ENCODE measurements around the gene HES2. TPM values are rescaled to one million over a fixed set of nuclear protein-coding genes. Genes with fewer than 3 reads are reported as not detected.

The HES2 gene, protein sequence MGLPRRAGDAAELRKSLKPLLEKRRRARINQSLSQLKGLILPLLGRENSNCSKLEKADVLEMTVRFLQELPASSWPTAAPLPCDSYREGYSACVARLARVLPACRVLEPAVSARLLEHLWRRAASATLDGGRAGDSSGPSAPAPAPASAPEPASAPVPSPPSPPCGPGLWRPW
- 0.85 TPM for polyA plus RNA-seq (2012; ENCODE audit: low read depth, missing spikeins)

GRCh38 chr1:6419804-6420453, at the start of gene HES2:
Gene HES2 (minus strand): TSS chr1:6419919. CDS start chr1:6419820, 99 bp downstream.
- no peak for DNase-seq (ENCODE audit: insufficient read length, low spot score)
- no peak for TF ChIP-seq POLR2AphosphoS5 (IDR thresholded peaks at IDR 0.05; ENCODE audit: low read depth, low read length)
- no peak for TF ChIP-seq SPI1 (IDR thresholded peaks at IDR 0.05; ENCODE audit: low read depth, low read length)
- TF ChIP-seq POLR2A (IDR thresholded peaks at IDR 0.05; ENCODE audit: low read depth, low read length) = no peak
- TF ChIP-seq TAF1 (IDR thresholded peaks at IDR 0.05; ENCODE audit: low read depth, low read length) = no peak
- no peak for TF ChIP-seq POU2F2 (IDR thresholded peaks at IDR 0.05; ENCODE audit: low read depth, low read length)
- TF ChIP-seq PAX5 (IDR thresholded peaks at IDR 0.05; ENCODE audit: insufficient read depth, low read length, severe bottlenecking) = no peak
- no peak for FAIRE-seq

DNA sequence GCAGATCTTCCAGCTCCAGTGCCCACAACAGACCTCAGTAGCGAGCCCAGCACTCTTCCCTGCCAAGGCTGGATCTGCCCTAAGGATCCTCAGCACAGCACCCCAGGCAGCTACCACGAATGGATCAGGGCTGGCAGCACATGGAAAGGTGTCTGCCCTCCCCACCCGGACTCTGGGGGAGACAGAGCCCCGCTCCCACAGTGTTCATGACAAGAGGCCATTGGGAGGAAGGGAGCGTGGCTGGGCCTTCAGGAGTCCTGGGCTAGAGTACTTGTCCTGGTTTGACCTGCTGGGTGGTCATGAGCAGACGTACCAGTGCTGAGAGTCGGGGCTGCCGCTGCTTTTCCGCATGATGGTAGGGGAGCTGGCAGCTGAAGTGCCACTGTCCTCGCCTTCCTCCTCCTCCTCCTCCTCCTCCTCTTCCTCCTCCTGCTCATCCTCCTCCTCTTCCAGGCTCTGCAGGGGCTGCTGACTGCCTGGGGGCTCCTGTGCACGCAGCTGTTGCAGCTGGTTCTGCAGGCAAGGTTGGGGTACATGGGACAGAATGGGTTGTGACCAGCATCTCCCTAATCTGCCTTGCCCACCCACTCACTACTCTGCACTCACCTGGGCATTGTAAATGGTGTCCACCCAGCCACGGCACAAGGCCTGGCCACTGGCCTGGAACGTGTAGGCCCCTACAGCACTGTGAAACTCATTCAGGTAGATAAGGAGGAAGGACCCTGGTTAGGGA, 49.2 kb upstream of the HES2 start:
- no peak for TF ChIP-seq POLR2AphosphoS5 (IDR thresholded peaks at IDR 0.05; ENCODE audit: low read depth, low read length)
- TF ChIP-seq POLR2A (IDR thresholded peaks at IDR 0.05; ENCODE audit: low read depth, low read length) = no peak
- TF ChIP-seq SPI1 (IDR thresholded peaks at IDR 0.05; ENCODE audit: low read depth, low read length) = no peak
- TF ChIP-seq PAX5 (IDR thresholded peaks at IDR 0.05; ENCODE audit: insufficient read depth, low read length, severe bottlenecking) = no peak
- TF ChIP-seq TAF1 (IDR thresholded peaks at IDR 0.05; ENCODE audit: low read depth, low read length) = no peak
- no peak for TF ChIP-seq POU2F2 (IDR thresholded peaks at IDR 0.05; ENCODE audit: low read depth, low read length)
- no peak for DNase-seq (ENCODE audit: insufficient read length, low spot score)
- FAIRE-seq = no peak

DNA sequence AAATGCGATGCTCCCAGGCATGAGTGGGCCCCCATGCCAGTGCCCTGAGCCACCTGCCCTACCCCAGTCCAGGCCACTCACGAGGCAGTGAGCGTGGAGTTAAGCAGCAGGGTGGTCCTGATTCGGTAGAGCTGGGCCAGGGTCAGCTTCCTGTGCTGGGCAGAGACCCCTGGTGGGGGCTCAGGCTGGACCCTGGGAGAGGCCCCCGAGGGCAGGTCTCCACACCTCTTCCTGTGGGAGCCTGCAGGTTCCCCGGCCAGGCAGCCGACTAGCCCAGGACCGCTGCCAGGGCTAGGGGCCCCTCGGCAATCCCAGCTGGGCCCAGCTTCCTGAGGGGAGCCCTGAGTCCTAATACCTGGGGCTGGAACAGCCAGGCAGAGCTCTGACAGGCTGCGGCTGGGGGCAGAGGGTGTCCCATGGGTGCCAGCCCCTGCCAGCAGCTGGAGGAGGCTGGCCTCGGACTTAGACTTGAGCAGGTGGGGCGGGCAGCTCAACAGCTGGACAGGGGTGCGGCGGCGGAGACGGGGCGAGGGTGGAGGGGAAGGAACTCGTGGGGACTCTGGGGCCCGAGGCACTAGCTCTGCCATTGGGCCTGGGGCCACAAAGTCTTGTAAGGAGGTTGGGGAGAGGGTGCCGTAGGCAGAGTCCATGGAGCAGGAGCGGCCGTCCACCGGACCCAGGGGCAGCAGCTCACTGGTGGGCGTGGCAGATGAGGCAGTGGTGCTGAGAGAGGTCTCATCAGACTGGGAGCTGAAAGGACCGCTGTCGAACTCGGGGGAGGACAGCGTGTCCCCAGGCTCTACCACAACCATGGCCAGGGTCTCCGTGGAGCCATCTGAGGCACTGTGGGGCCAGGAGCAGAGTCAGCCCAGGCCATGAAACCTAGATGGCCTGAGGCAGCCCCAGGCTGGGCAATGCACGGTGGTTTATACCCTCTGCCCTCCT, 48.3 kb upstream of the HES2 start:
- TF ChIP-seq PAX5 (IDR thresholded peaks at IDR 0.05; ENCODE audit: insufficient read depth, low read length, severe bottlenecking) = no peak
- no peak for TF ChIP-seq POLR2AphosphoS5 (IDR thresholded peaks at IDR 0.05; ENCODE audit: low read depth, low read length)
- no peak for TF ChIP-seq TAF1 (IDR thresholded peaks at IDR 0.05; ENCODE audit: low read depth, low read length)
- FAIRE-seq (no peak), DNase-seq (ENCODE audit: insufficient read length, low spot score) (no peak)

DNA sequence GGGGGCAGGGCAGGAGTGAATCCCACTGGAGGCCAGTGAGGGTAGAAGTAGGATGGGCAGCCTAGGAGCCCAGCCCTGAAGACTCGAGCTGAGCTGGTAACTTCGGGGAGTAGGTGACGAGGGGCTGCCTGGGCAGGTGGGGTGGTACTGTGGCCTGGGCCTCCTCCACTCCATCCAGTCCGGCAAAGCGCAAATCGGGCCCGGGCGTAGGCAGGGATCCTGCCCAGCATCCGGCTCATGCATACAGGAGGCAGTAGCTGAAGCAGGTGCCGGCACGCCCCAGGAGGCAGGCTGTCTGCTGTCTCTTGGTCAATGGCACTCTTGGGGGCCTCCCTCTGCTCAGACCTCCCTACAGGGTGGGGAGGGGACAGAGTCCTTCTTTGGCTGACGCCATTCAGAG, 47.5 kb upstream of the HES2 start:
- FAIRE-seq = no peak
- TF ChIP-seq POLR2A (IDR thresholded peaks at IDR 0.05; ENCODE audit: low read depth, low read length) (no peak), PAX5 (IDR thresholded peaks at IDR 0.05; ENCODE audit: insufficient read depth, low read length, severe bottlenecking) (no peak), TAF1 (IDR thresholded peaks at IDR 0.05; ENCODE audit: low read depth, low read length) (no peak), POU2F2 (IDR thresholded peaks at IDR 0.05; ENCODE audit: low read depth, low read length) (no peak), SPI1 (IDR thresholded peaks at IDR 0.05; ENCODE audit: low read depth, low read length) (no peak), POLR2AphosphoS5 (IDR thresholded peaks at IDR 0.05; ENCODE audit: low read depth, low read length) (no peak)
- no peak for DNase-seq (ENCODE audit: insufficient read length, low spot score)

DNA sequence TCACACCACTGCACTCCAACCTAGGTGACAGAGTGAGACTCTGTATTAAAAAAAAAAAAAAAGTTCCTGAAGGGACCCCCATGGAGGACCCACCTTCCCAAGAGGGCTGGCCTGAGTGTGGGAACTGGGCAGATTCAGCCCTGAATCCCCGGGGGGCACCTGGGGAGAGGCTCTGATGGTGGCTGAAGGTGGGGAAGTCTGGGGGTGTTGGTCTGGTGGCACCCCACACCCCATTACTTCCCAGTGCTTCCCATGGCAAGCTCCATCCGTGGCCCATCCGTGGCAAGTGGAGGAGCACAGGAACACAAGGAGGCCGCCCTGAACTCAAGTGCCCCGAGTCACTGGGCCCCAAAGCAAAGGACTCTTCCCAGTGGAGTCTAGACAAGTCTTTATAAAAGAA, 47.0 kb upstream of the HES2 start:
- DNase-seq (ENCODE audit: insufficient read length, low spot score) = no peak
- TF ChIP-seq POU2F2 (IDR thresholded peaks at IDR 0.05; ENCODE audit: low read depth, low read length) (no peak), PAX5 (IDR thresholded peaks at IDR 0.05; ENCODE audit: insufficient read depth, low read length, severe bottlenecking) (no peak), POLR2A (IDR thresholded peaks at IDR 0.05; ENCODE audit: low read depth, low read length) (no peak), SPI1 (IDR thresholded peaks at IDR 0.05; ENCODE audit: low read depth, low read length) (no peak), POLR2AphosphoS5 (IDR thresholded peaks at IDR 0.05; ENCODE audit: low read depth, low read length) (no peak)
- FAIRE-seq = no peak

DNA sequence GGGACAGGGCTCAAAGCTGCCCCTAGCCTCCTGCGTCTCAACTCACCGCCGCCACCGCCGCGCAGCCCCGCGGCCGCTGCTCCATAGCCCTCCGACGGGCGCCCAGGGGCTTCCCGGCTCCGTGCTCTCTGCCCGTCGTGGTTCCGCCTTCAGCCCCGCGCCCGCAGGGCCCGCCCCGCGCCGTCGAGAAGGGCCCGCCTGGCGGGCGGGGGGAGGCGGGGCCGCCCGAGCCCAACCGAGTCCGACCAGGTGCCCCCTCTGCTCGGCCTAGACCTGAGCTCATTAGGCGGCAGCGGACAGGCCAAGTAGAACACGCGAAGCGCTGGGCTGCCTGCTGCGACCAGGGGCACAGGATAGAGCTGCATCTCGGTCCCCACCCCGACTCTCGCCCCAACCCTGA, 46.3 kb upstream of the HES2 start, which contains the start of gene TNFRSF25:
Gene TNFRSF25 (minus strand): TSS at position 151 of the 400 bp plus-strand sequence. CDS start 66 bp downstream, at position 85.
- DNase-seq (ENCODE audit: insufficient read length, low spot score) (no peak), FAIRE-seq (no peak)
- TF ChIP-seq PAX5 (IDR thresholded peaks at IDR 0.05; ENCODE audit: insufficient read depth, low read length, severe bottlenecking) (no peak), POLR2AphosphoS5 (IDR thresholded peaks at IDR 0.05; ENCODE audit: low read depth, low read length) (no peak), TAF1 (IDR thresholded peaks at IDR 0.05; ENCODE audit: low read depth, low read length) (no peak), POLR2A (IDR thresholded peaks at IDR 0.05; ENCODE audit: low read depth, low read length) (no peak), SPI1 (IDR thresholded peaks at IDR 0.05; ENCODE audit: low read depth, low read length) (no peak), POU2F2 (IDR thresholded peaks at IDR 0.05; ENCODE audit: low read depth, low read length) (no peak)

DNA sequence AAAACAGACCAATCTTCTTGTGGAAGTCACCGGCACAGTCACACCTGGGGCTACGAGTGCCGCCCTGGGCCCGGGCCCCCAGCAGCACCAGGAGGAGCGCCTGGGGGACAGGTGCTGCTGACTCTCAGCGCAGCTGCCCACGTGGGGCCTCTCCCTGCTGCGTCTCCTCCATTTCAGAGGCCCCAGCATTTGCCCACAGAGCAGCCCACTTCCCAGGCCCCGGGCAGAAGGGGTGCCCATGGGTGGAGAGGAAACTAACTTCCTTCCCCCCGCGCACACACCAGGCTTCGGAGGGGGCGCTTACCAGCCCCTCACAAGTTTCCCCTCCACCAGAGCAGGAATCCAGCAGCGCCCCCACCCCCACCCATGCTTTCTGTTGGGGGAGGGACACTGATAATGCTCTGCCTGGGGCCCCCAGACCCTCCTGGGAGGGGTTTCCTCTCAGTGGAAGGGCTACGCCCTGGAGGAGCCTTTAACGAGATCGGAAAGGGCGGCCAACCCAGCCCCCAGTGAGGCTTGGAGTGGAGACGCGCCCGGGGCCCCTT, 45.8 kb upstream of the HES2 start:
- FAIRE-seq (no peak), DNase-seq (ENCODE audit: insufficient read length, low spot score) (no peak)
- TF ChIP-seq POU2F2 (IDR thresholded peaks at IDR 0.05; ENCODE audit: low read depth, low read length) = no peak
- TF ChIP-seq POLR2AphosphoS5 (IDR thresholded peaks at IDR 0.05; ENCODE audit: low read depth, low read length) = no peak
- no peak for TF ChIP-seq POLR2A (IDR thresholded peaks at IDR 0.05; ENCODE audit: low read depth, low read length)
- TF ChIP-seq PAX5 (IDR thresholded peaks at IDR 0.05; ENCODE audit: insufficient read depth, low read length, severe bottlenecking) = no peak
- no peak for TF ChIP-seq SPI1 (IDR thresholded peaks at IDR 0.05; ENCODE audit: low read depth, low read length)
- TF ChIP-seq TAF1 (IDR thresholded peaks at IDR 0.05; ENCODE audit: low read depth, low read length) = no peak

GRCh38 chr1:6464915-6465314, 45.2 kb upstream of the HES2 start:
- FAIRE-seq (no peak), DNase-seq (ENCODE audit: insufficient read length, low spot score) (no peak)
- no peak for TF ChIP-seq SPI1 (IDR thresholded peaks at IDR 0.05; ENCODE audit: low read depth, low read length)
- TF ChIP-seq TAF1 (IDR thresholded peaks at IDR 0.05; ENCODE audit: low read depth, low read length) = no peak
- TF ChIP-seq POU2F2 (IDR thresholded peaks at IDR 0.05; ENCODE audit: low read depth, low read length) = no peak
- no peak for TF ChIP-seq PAX5 (IDR thresholded peaks at IDR 0.05; ENCODE audit: insufficient read depth, low read length, severe bottlenecking)
- TF ChIP-seq POLR2A (IDR thresholded peaks at IDR 0.05; ENCODE audit: low read depth, low read length) = no peak
- no peak for TF ChIP-seq POLR2AphosphoS5 (IDR thresholded peaks at IDR 0.05; ENCODE audit: low read depth, low read length)
